Skeletal muscle tissue (tissue), 1 donor: ENCODE measurements around the gene SYT2. TPM values are rescaled to one million over a fixed set of nuclear protein-coding genes. Genes with fewer than 3 reads are reported as not detected.

Experiments used
- total RNA-seq: library from RNA; depleted of rRNA; stranded (reverse); fragments of >200 nt; gene quantifications from one replicate; pipeline ENCODE4 v1.2.3, GENCODE V29; 2014

The SYT2 gene
- total RNA-seq, 1 donor from 2014 or later, result under 0.01 TPM

Other genes with a start within 250 kb of the SYT2 start
- gene KDM5B, start 98.0 kb upstream of the SYT2 start, total RNA-seq, result 93.4 TPM
- not detected for gene PCAT6, start 100.5 kb upstream of the SYT2 start, total RNA-seq
- 6.8 TPM for gene RABIF, start 178.7 kb upstream of the SYT2 start, total RNA-seq
- 15.1 TPM for gene KLHL12, start 216.8 kb upstream of the SYT2 start, total RNA-seq
- 96.6 TPM for gene ADIPOR1, start 247.9 kb upstream of the SYT2 start, total RNA-seq